Measurements from ENCODE around the gene SAA1. TPM values are rescaled to one million over a fixed set of nuclear protein-coding genes. Genes with fewer than 3 reads are reported as not detected.

Gene SAA1
- total RNA-seq (2013), result not detected
- not detected for polyA plus RNA-seq
- not detected in 2 replicates for polyA minus RNA-seq
- 0 to 1.4 (median 0.05) reads per million in 11 experiments for total RNA-seq

GRCh38 chr11:18265949-18266348 lies at the start of gene SAA1:
Gene SAA1, plus strand, starts transcription at chr11:18266264. Its CDS starts 624 bp downstream, at chr11:18266888.
- no peak for DNase-seq
- H4K20me1 ChIP-seq (ENCODE audit: insufficient read depth, low read length), result no peaks in the 10 kb centered on the region
- Mint-ChIP-seq H3K36me3 (no peaks in the 10 kb centered on the region), H3K4me3 (no peak within 1 kb of the TSS), H3K27ac (peak within 1 kb of the TSS in 6 of 7 donors; percentile 16 to 83 (median 74)), H3K9me3 (peaks cover 0 to 5% (median 3%) of the 10 kb centered on the region in 7 donors), H3K27me3 (ENCODE audit: low read depth in 3 of 3) (peaks cover 0 to 8% (median 2%) of the 10 kb centered on the region in 3 donors), H3K4me1 (peaks cover 31% of the 10 kb centered on the region)
- no peak within 1 kb of the TSS for H3K9ac ChIP-seq (ENCODE audit: insufficient read depth, low read length, poor library complexity, severe bottlenecking)
- TF ChIP-seq CTCF (IDR thresholded peaks at IDR 0.05), result no peak
- H3K36me3 ChIP-seq (replicated peaks in 1 of 2; ENCODE audit: control insufficient read depth in 1 of 2, insufficient read depth in 2 of 2, low read length in 2 of 2), result no peaks in the 10 kb centered on the region
- no peaks in the 10 kb centered on the region for H3K27me3 ChIP-seq (ENCODE audit: control insufficient read depth in 2 of 2, insufficient read depth in 2 of 2, low read length in 2 of 2)
- peak within 1 kb of the TSS; percentile 8 for H2AFZ ChIP-seq (ENCODE audit: insufficient read depth, low read depth, low read length, poor library complexity, severe bottlenecking)
- intact Hi-C loops (cut with micrococcal nuclease), result no loop called here
- H3K4me2 ChIP-seq (replicated peaks; ENCODE audit: extremely low read depth, low read length, poor library complexity, severe bottlenecking), result no peak within 1 kb of the TSS
- 63% methylated on average over 5 of the region's 8 CpGs for WGBS (ENCODE audit: insufficient coverage)
- H3K9me3 ChIP-seq (replicated peaks in 1 of 2; ENCODE audit: control insufficient read depth in 1 of 2, insufficient read depth in 1 of 2, low read length in 2 of 2), result peaks cover 0 to 6% of the 10 kb centered on the region in 2 donors
- H3K79me2 ChIP-seq (ENCODE audit: insufficient read depth, low read length), result no peaks in the 10 kb centered on the region
- peak within 1 kb of the TSS in 1 of 2 donors; percentile 61 for H3K27ac ChIP-seq (ENCODE audit: low read depth in 1 of 2, low read length in 2 of 2)
- H3K4me1 ChIP-seq (ENCODE audit: control insufficient read depth in 1 of 2, insufficient read depth in 2 of 2, low read length in 2 of 2), result peaks cover 10 to 13% of the 10 kb centered on the region in 2 donors
- no peak within 1 kb of the TSS for H3K4me3 ChIP-seq (replicated peaks in 1 of 3; ENCODE audit: low read depth in 2 of 3, low read length in 3 of 3)

GRCh38 chr11:18221274-18221876 lies 44.7 kb upstream of the SAA1 start:
- no peak overlapping the region for H3K9ac ChIP-seq (ENCODE audit: insufficient read depth, low read length, poor library complexity, severe bottlenecking)
- Mint-ChIP-seq H3K9me3 (peaks cover 0 to 10% (median 6%) of the 10 kb centered on the region in 7 donors), H3K36me3 (no peaks in the 10 kb centered on the region), H3K4me1 (no peaks in the 10 kb centered on the region), H3K4me3 (no peak overlapping the region), H3K27ac (no peak overlapping the region), H3K27me3 (ENCODE audit: low read depth in 3 of 3) (peaks cover 9 to 20% (median 9%) of the 10 kb centered on the region in 3 donors)
- H3K79me2 ChIP-seq (ENCODE audit: insufficient read depth, low read length), result no peaks in the 10 kb centered on the region
- H4K20me1 ChIP-seq (ENCODE audit: insufficient read depth, low read length), result no peaks in the 10 kb centered on the region
- no peak overlapping the region for H3K4me2 ChIP-seq (replicated peaks; ENCODE audit: extremely low read depth, low read length, poor library complexity, severe bottlenecking)
- no peaks in the 10 kb centered on the region for H3K4me1 ChIP-seq (ENCODE audit: control insufficient read depth in 1 of 2, insufficient read depth in 2 of 2, low read length in 2 of 2)
- no peak overlapping the region for H2AFZ ChIP-seq (ENCODE audit: insufficient read depth, low read depth, low read length, poor library complexity, severe bottlenecking)
- H3K4me3 ChIP-seq (replicated peaks in 1 of 3; ENCODE audit: low read depth in 2 of 3, low read length in 3 of 3), result no peak overlapping the region
- no peaks in the 10 kb centered on the region for H3K36me3 ChIP-seq (replicated peaks in 1 of 2; ENCODE audit: control insufficient read depth in 1 of 2, insufficient read depth in 2 of 2, low read length in 2 of 2)
- no peak for TF ChIP-seq CTCF (IDR thresholded peaks at IDR 0.05)
- intact Hi-C loops (cut with micrococcal nuclease), result no loop called here
- peaks cover 0 to 10% of the 10 kb centered on the region in 2 donors for H3K9me3 ChIP-seq (replicated peaks in 1 of 2; ENCODE audit: control insufficient read depth in 1 of 2, insufficient read depth in 1 of 2, low read length in 2 of 2)
- WGBS (ENCODE audit: insufficient coverage), result 75% methylated on average over 5 of the region's 5 CpGs
- H3K27ac ChIP-seq (ENCODE audit: low read depth in 1 of 2, low read length in 2 of 2), result no peak overlapping the region
- peaks cover 2 to 8% of the 10 kb centered on the region in 2 donors for H3K27me3 ChIP-seq (ENCODE audit: control insufficient read depth in 2 of 2, insufficient read depth in 2 of 2, low read length in 2 of 2)
- no peak for DNase-seq

All from CD14-positive monocyte (primary cell).